Ureter (tissue), 1 donor: ENCODE results near the gene PIR. TPM values are rescaled to one million over a fixed set of nuclear protein-coding genes. Genes with fewer than 3 reads are reported as not detected.

Experiments used
- DNase-seq: peaks from one replicate; pipeline ENCODE4 v3.0.0-alpha.2; 2020; ENCODE audit warnings: low spot score
- total RNA-seq: library from RNA; stranded (reverse); gene quantifications from one replicate; pipeline ENCODE4 v1.2.4, GENCODE V29; 2023
- donor health status: DM: yes; HTN: yes; CAD: no.

The PIR gene
- total RNA-seq, 1 donor from 2014 or later, result 19.0 TPM

DNA sequence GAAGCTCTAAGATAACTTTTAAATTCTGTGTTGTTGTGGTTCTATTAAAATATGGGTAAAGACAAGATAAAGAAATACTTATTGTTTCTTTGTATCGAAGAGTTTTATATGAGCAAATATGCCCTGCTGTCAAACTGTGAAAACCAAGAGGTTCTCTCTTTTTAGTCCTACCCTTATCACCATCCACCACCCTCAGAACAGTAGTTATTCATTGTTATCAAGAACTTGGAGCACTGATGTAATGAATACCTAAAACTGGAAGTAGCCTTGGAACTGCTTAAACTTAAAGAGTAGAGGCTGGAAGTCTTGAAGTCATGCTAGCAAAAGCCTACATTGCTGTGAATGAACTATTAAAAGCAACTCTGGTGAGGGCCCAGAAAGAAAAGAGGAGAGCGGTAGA, 9.2 kb downstream of the PIR start:
- no peak for DNase-seq

DNA sequence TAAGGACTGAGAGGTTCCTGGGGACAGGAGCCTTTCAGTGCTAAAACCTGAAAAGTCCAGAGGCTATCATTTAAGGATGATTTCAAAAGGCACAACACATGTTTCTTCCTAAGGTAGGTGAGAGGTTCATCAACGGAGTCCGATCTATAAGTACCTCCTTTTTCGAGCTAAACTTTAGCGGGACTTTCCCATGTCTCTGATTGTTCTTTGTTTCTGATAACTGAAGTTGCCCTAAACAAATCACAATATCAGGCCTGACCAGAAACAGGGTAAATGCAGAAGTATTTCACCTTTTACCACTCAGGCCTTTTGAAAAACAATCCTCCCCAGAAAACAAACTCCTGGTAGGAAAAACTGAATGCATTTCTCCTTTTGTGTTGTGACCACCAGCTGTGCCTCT, 17.6 kb downstream of the PIR start:
- no peak for DNase-seq

DNA sequence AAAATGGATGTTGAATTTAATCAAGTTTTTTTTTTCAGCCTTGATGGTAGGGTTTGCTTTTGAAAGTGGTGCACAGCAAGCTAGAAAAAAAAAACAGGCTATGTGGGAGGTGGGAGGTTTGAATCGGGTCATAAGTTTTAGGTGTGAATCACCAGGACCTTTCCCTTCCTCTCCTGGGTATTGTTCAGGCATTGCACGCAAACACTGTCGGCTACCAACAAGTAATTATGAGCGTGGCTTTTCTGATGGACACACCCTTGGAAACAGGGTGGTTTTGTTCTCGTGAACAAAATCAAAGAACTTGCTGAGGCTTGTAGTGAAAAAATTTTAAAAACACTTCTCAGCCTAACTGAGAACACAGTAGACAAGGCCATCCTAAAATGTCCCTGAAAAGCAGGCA, 18.1 kb downstream of the PIR start:
- DNase-seq, result no peak

DNA sequence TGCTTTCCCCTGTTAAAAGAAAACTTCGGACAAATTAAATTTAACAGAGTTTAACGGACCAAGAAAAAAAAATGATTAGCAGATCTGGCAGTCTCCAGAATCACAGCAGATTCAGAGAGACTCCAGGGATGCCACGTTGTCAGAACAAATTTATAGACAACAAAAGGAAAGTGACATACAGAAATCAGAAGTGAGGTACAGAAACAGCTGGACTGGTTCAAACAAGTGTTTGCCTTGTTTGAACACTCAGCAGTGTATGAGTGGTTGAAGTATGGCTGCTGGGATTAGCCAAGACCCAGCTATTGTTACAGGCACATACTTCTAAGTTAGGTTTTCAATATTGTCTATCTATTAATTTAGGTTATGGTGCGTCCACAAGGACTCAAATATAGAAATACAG, 19.1 kb downstream of the PIR start:
- DNase-seq, result no peak

DNA sequence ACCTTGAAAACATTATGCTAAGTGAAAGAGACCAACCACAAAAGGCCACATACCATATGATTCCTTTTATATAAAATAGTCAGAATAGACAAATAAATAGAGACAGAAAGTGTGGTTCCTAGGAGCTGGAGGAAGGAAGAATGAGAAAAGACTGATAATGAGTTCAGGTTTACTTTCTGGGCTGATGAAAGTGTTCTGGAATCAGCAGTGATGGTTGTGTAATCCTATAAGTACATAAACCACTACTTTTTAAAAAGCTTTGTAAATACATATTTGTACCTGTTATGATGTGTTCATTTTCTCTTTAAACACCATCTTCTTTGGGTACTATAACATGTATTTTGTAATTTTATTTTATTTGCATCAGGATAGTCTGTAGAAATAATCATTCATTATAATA, 20.6 kb downstream of the PIR start:
- no peak for DNase-seq

DNA sequence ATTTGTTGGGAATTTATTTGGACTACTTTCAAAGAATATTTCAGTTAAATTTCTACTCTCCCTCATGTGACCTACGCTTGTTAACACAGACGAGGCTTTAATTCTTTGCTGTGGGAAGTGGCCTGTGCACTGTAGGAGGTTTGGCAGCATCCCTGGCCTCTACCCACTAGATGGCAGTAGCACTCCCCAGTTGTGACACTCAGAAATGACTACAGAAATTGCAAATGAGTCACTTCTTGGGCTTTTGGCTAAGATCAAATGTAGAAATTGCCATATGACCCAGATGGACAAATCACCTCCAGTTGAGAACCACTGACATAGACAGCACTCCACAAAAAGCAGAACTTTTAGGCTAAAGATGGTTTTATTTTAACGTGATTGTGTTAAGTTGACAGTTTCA, 22.1 kb downstream of the PIR start:
- DNase-seq, result peak; percentile 67

DNA sequence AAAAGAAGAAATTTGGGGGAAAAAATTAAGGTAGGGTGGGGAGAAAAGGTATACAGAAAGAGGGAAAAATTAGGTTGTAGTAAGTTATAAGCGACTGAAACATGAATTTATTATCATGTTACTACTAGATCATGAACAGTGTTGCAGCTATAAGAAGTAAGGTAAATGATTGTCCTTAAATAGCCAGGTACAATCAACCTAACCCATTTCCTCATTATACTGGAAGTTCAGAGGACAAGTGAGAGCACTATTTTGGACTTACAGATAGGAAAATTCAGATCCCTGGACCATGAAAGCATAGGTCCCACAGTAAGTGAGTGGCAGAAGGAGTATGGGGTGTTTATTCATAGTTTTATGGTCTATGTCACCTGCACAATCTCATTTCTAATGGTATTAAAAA, 23.5 kb downstream of the PIR start:
- DNase-seq, result no peak

DNA sequence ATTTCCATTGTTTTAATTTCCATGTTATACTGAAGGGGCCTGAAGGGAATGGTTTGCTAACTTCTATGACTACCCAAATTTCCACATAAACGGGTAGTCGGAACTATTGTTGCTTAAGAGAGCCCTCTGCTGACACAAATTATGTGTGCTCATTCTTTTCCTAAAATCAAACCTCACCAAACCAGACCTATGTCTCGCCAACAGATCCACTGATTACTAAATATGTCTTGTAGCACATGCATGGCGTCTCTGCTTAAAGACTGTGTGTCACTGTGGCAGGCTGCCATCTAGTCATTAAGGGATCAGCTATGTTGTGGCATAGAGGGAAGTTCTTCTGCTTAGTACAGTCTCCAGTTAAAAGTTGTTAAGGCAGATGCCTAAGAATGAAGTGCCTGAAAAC, 25.1 kb downstream of the PIR start:
- DNase-seq, result peak; percentile 55

DNA sequence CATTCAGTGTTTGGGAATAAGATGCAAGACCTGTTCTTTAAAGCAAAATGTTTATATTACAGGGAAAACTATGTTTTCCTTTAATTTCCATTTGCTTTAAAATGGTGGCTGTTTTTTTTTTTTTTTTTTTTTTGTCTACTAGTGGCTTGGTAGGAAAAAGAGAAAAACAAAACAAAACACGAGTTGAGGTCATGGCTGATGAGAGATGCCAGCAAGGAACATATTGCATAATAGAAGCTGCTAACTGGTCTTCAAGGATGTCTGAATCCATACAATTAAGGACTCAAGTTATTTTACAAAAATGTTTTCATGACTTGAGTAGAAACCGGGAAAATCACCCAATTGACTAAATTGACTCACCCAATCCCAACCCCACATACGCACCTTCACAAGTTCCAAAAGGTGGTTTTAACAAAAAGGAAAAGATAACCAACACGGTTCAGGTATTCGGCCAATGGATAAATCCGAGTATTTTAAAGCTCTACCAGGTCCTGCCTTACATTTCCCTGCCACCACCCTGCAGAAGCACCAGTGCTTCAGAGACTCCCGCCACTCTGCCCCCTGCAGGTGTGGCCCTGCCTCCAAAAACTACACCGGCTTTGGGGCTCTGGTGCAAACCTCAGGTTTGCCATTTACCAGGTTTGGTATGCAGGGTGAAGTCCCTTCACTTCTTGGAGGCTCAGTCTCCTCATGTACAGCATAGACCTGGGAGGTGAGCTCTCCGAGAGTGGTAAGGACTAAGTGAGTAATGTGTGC, 27.1 kb downstream of the PIR start:
- DNase-seq, result no peak

DNA sequence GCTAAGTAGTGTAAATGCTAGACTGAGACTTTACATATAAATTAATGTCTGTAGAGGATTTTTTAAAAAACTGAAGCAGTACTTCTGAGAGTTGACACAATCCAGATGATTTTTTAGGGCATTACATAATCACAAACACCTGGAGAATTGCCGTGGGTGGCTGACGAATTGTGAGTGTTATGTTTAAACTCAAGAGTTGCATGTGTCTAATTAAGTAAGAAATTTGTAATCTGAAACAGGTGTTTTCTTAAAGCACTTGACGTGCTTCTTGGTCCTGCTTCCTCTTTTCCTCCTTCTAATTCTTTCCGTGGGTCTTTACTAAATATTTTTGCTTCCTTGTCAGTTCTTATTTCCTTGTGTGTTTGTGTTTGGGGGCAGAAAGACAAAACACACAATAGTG, 27.8 kb downstream of the PIR start:
- no peak for DNase-seq

DNA sequence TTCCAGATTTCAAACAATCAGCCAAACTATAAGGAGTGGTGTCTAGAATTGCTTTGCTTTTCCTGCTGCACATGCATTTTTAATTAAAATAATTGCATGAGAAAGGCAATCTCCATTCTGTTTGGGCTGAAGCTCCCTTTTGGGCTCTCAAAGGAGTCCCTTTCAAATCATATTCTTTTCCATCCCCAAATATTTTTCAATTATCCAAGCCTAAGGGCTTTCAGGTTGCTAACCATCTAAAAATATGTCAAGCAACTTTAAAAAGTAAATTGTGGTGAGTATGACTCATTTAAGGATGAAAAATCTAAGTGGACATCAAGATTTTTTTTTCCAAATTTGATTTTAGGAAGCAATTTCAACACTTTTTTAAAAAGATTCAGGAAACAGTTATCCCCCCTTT, 28.4 kb downstream of the PIR start:
- DNase-seq, result no peak

DNA sequence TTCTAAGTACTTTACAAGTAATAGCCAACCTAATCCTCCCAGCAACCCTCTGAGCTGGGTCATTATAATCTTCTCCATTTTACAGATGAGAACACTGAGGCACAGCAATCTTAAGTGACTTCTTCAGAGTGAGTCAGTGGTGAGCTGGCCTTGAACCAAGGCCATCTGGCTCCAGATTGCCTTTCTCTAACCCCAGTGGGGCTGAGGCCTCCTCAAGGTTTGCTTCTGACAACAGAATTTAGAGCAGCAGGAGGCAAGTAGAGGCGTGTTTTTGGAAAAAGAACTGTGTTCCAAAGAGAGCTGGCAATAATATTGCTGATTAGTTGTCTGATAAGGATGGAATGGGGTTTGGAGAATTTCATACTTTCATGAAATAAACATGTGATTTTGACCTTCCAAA, 41.2 kb downstream of the PIR start:
- DNase-seq, result peak; percentile 50

DNA sequence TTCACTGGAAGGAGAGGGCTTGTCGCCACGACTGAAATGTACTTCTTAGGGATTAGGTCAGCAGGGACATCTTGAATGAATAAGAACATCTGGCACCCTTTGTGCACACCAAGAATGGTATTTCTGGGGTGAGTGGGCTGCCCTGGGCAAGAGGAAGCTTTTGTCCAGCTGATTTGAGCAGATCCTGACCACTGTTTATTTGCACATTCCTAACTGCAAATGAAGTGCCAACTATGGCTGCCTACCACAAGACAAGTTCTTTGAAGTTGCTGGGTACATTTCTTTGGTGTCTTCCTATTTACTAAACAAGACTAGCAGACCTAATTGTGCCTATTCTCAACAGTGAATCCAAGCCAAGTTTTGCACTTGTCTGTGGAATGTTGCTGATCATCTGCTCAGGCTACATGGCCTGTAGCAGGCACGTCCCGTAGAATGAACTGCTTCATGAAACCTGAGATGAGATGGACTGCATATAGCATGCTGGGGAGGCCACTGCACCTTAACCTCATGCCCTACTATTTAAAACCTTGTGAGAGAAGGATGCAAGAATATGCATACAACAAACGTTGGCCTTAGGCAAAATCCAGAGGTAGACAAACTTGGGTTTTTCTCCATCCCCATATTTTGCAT, 45.0 kb downstream of the PIR start:
- no peak for DNase-seq

DNA sequence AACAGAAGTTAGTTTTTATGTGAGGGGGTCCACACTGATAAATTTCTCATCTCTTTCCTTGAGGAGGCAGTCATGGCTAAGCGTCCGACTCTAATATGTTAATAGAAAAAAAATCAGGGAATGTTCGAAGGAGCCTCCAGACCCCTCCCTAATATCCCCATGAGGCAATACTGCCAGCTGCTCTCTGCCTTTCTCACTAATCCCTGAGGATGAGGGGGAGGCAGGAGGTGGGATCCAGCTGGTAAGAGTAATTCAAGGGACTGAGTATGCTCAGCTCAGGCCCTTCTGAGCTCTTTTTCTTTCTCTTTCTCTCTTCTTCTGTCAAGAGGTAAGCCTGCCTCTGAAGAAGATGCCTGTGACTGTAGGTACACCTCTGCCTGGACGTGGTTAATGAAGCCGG, 51.7 kb downstream of the PIR start:
- no peak for DNase-seq

DNA sequence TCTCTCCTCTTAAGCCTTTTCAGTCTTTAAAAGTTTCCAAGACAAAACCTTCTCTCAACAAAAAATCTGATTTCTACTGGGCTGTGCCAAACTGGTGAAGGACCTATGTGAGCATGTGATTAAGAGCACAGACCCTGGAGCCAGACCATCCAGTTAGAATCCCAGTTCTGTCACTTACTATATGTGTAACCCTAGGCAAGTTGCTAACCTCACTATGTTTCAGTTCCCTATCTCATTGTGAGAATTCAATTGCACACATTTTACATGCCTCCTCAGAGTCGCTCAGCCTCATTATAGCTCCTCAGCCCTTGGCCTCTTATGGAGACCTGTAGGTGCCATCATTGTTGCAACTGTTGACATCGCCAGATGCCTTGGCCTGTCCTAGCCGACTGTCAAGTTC, 54.8 kb downstream of the PIR start:
- DNase-seq, result no peak

DNA sequence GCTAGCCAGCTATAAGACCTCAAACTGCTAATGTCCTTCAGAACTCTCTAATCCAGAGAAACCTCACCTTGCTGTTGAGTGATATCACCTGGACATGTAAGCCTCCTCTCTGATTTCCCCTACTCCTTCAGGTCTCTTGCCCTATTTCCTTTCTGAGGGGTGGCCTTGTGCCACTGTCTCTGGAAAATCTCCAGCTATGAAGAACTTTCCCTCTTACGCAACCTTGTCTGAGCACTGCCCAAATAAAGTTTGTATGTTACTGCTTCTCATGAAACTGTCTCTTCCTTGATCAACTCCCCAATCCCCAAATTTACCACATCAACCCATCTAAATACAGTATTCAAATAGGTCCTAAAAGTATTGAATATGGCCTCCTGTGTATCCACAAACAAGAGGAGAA, 55.4 kb downstream of the PIR start:
- DNase-seq, result no peak

DNA sequence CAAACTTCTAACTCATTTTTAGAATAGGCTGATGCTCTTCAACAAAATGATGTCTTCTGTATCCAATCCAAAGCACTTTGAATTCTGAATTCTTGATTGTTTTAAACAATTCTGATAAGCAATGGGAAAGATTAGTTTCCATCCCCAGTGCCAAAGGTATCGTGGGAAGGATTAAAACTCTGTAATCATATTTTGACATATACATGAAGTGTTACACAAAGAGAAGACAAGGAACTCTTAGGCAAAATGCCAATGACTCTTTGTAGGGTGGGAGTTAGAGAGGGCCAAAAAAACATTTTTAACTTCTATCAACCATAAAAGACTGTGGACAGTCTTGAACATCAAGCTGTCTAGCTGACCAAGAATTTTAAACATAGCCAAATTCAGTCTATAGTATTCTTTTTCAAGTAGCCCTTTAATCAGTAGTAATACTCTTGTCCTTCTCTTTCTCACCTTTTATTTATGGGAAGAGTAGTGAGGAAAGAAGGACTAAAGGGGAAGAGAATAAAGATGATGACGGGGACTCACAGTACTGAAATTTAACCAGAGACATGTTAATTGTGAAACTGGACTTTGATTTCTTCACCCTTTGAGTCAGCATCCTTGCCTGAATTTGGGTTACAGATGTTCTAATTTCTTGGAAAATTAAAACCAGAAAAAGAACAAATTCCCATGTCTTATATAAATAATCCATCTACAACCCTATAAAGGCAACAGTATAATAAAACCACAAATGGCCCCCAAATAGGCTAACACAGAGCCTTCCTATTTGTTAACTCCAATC, 57.1 kb downstream of the PIR start:
- DNase-seq, result no peak

DNA sequence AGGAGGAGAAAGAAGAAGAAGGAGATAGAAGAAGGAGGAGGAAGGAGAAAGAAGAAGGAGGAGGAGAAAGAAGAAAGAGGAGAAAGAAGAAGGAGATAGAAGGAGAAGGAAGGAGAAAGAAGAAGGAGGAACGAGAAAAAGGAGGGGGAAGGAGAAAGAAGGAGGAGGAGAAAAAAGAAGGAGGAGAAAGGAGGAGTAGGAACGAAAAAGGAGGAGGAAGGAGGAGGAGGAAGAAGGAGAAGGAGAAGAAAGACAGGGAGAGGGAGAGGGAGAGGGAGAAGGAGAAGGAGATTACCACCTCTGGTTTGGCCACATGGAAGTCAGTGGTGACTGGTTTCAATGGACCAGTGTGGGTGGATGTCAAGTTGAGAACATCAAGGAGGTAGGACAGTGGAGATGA, 58.9 kb downstream of the PIR start:
- no peak for DNase-seq

DNA sequence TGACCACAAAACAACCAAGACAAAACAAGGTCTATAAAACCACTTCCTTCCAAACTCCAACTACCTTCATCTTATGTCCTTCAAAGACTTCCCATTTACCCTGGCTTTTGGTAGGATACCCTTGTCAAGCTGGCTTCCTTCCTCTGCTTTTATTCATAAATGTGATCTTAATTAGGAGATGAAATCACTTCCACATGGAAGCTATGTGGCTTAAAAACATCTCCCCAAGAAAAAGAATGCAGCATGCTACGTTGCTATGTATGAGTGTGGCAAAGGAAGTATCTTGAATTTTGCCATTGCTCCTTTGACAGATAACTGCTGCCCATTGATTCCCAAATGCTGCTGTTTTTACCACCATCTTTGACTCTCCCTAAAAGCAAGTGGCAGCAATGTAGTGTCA, 62.5 kb downstream of the PIR start:
- no peak for DNase-seq

DNA sequence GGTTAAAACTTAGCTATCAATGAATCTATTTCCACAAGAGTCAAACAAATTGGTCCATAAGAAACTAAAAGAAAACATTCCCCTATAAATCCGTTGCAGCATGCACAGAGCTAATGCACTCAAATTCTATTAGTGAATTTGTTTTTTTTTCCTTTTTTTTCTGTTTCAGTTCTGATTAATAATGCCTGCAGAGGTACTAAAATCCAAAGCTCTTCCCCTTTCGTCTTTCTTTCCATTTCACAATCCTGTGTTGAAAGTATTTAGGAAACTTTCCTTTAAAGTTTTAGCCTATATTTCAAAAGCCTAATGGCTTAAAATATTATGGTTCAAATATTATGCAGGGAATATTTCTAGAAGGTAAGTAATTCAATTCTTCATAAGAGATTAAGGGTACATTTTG, 63.1 kb downstream of the PIR start:
- no peak for DNase-seq

DNA sequence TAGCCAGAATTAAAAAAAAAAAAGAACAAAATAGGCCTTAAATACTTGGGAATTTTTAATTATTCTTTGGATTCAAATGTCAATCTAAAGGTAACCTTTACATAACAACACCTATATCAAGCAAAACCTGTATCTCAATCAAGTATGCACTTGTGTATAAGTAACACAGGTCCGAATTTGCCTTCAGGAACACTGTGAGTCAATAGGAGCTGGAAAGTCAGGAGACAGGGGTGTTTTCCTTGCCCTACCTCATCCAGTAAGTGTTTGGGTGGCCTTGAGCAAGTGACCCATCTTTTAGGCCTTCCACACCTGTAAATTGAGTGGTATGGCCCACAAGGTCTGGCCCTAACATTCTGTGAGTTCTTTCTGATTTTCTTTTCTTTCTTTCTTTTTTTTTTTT, 68.1 kb downstream of the PIR start:
- DNase-seq, result no peak

DNA sequence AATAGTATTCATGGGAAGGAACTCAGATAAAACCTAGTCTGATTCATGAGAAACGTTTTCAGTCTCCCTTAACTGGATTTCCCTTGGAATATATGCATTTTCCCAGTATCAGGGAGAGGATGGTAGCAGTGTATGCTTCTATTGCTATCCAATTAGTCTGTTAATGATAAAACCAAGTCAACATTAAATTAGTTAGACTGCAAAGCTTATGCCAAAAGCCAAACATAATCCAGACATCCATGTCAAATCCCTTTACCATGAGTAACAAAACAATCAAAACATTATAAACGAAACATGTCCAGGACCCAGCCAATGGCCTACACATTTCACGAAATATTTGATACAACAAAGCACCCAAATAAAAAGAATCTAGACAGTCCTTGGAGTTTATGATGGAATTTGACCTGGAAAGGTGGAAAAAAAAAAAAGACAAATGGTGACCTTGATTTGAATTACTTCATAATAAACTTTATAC, 74.4 kb downstream of the PIR start:
- no peak for DNase-seq
